Measurements from ENCODE around the gene FRMD4B.

DNA sequence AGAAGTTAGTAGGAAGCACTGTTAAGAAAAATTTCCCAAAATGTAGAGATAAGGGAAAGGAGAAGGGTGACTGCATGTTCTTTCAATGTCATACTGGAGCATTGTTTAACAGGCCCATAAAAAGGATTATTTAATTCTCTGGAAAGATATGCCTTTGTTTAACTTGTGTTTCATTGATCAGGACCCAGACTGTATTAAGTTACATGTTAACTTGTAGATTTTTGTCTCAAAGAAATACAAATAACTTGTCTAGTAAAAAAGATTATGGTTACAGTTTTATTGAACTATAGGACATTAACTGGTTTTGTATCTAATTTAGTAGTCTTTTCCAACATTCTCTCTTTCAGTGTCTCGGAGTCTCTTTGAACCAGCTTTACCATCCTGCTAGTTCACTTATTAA is 213.8 kb downstream of the FRMD4B start:
- TF ChIP-seq MAFK (IDR thresholded peaks at IDR 0.05; ENCODE audit: partially characterized antibody) (no peak), NR3C1 (IDR thresholded peaks at IDR 0.05) (no peak)
- TF ChIP-seq, protein P1, sequence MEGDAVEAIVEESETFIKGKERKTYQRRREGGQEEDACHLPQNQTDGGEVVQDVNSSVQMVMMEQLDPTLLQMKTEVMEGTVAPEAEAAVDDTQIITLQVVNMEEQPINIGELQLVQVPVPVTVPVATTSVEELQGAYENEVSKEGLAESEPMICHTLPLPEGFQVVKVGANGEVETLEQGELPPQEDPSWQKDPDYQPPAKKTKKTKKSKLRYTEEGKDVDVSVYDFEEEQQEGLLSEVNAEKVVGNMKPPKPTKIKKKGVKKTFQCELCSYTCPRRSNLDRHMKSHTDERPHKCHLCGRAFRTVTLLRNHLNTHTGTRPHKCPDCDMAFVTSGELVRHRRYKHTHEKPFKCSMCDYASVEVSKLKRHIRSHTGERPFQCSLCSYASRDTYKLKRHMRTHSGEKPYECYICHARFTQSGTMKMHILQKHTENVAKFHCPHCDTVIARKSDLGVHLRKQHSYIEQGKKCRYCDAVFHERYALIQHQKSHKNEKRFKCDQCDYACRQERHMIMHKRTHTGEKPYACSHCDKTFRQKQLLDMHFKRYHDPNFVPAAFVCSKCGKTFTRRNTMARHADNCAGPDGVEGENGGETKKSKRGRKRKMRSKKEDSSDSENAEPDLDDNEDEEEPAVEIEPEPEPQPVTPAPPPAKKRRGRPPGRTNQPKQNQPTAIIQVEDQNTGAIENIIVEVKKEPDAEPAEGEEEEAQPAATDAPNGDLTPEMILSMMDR (IDR thresholded peaks at IDR 0.05) = no peak

Measured in A549 (cell line).